CD14-positive monocyte (primary cell): ENCODE measurements around the gene SPOP. TPM values are rescaled to one million over a fixed set of nuclear protein-coding genes. Genes with fewer than 3 reads are reported as not detected.

ENCODE experiments used
- DNase-seq, 3 donors: peaks; one replicate each; pipeline ENCODE4 v3.0.0-alpha.2; 2011 to 2022
- H2AFZ ChIP-seq: 2 replicates; pipeline ENCODE4 v1.6.0; 2012; ENCODE audit warnings: mild to moderate bottlenecking, low read depth, low read length, inconsistent platforms; ENCODE audit not compliant: insufficient read depth, poor library complexity, severe bottlenecking
- H3K27ac ChIP-seq, 2 donors: 1 replicate in 1 of 2; 2 replicates in 1 of 2; pipeline ENCODE4 v1.5.1; 2012 to 2013; ENCODE audit warnings: low read length in 2 of 2, control low read depth in 1 of 2, inconsistent platforms in 1 of 2, low read depth in 1 of 2, mild to moderate bottlenecking in 1 of 2
- H3K27me3 ChIP-seq, 2 donors: one replicate each; pipeline versions ENCODE4 v1.6.0 to v1.6.1; 2011 to 2013; ENCODE audit warnings: low read length in 2 of 2; ENCODE audit not compliant: control insufficient read depth in 2 of 2, insufficient read depth in 2 of 2
- H3K36me3 ChIP-seq, 2 donors: replicated peaks in 1 of 2; 1 replicate in 1 of 2; 2 replicates in 1 of 2; pipeline versions ENCODE4 v1.5.1 to v1.6.1; 2012 to 2013; ENCODE audit warnings: low read length in 2 of 2, control low read depth in 1 of 2, inconsistent platforms in 1 of 2, mild to moderate bottlenecking in 1 of 2; ENCODE audit not compliant: insufficient read depth in 2 of 2, control insufficient read depth in 1 of 2
- H3K4me1 ChIP-seq, 2 donors: 1 replicate in 1 of 2; 2 replicates in 1 of 2; pipeline versions ENCODE4 v1.5.1 to v1.6.1; 2012 to 2013; ENCODE audit warnings: low read length in 2 of 2, control low read depth in 1 of 2, inconsistent platforms in 1 of 2, mild to moderate bottlenecking in 1 of 2, moderate library complexity in 1 of 2; ENCODE audit not compliant: insufficient read depth in 2 of 2, control insufficient read depth in 1 of 2
- H3K4me2 ChIP-seq: replicated peaks from 2 replicates; pipeline ENCODE3; 2012; ENCODE audit warnings: low read length, moderate library complexity, mild to moderate bottlenecking; ENCODE audit not compliant: poor library complexity, severe bottlenecking; ENCODE audit errors: extremely low read depth
- H3K4me3 ChIP-seq, 3 experiments: fragments of 200-600 bp in 1 of 3; sonication (generic) in 1 of 3; replicated peaks in 1 of 3; 1 replicate in 2 of 3; 2 replicates in 1 of 3; pipeline ENCODE4 v1.5.1; 2011 to 2013; ENCODE audit warnings: low read length in 3 of 3, mild to moderate bottlenecking in 3 of 3, control low read depth in 2 of 3, low read depth in 2 of 3, inconsistent platforms in 1 of 3, moderate library complexity in 1 of 3
- H3K79me2 ChIP-seq: 2 replicates; pipeline ENCODE4 v1.6.0; 2012; ENCODE audit warnings: mild to moderate bottlenecking, control low read depth, inconsistent platforms, low read length, moderate library complexity; ENCODE audit not compliant: insufficient read depth
- H3K9ac ChIP-seq: 2 replicates; pipeline ENCODE4 v1.6.0; 2017; ENCODE audit warnings: low read length, mild to moderate bottlenecking; ENCODE audit not compliant: insufficient read depth, poor library complexity, severe bottlenecking
- H3K9me3 ChIP-seq, 2 donors: replicated peaks in 1 of 2; 1 replicate in 1 of 2; 2 replicates in 1 of 2; pipeline versions ENCODE4 v1.5.1 to v1.6.1; 2012 to 2013; ENCODE audit warnings: low read length in 2 of 2, control low read depth in 1 of 2; ENCODE audit not compliant: control insufficient read depth in 1 of 2, insufficient read depth in 1 of 2
- H4K20me1 ChIP-seq: 2 replicates; pipeline ENCODE4 v1.6.0; 2012; ENCODE audit warnings: mild to moderate bottlenecking, low read length, control low read depth, moderate library complexity; ENCODE audit not compliant: insufficient read depth
- H3K27ac Mint-ChIP-seq, 7 donors: one replicate each; pipeline ENCODE4 v1.8.0; 2020; ENCODE audit warnings: mild to moderate bottlenecking in 7 of 7, mixed read lengths in 7 of 7, moderate library complexity in 6 of 7, inconsistent platforms in 2 of 7
- H3K27me3 Mint-ChIP-seq, 3 donors: one replicate each; pipeline ENCODE4 v1.8.0; 2021 to 2022; ENCODE audit warnings: low read depth in 3 of 3, mild to moderate bottlenecking in 3 of 3, mixed read lengths in 3 of 3, moderate library complexity in 3 of 3, inconsistent platforms in 1 of 3
- H3K36me3 Mint-ChIP-seq, 2 donors: one replicate each; pipeline ENCODE4 v1.8.0; 2020; ENCODE audit warnings: mixed read lengths in 2 of 2, inconsistent platforms in 1 of 2, mild to moderate bottlenecking in 1 of 2
- H3K4me1 Mint-ChIP-seq: one replicate; pipeline ENCODE4 v1.8.0; 2020; ENCODE audit warnings: mild to moderate bottlenecking, mixed read lengths
- H3K4me3 Mint-ChIP-seq, 2 donors: one replicate each; pipeline ENCODE4 v1.8.0; 2020; ENCODE audit warnings: mild to moderate bottlenecking in 2 of 2, mixed read lengths in 2 of 2, moderate library complexity in 1 of 2
- H3K9me3 Mint-ChIP-seq, 7 donors: one replicate each; pipeline ENCODE4 v1.8.0; 2020 to 2022; ENCODE audit warnings: mixed read lengths in 7 of 7, mild to moderate bottlenecking in 6 of 7, moderate library complexity in 6 of 7, inconsistent platforms in 2 of 7
- CTCF ChIP-seq: fragments of 200-600 bp; IDR thresholded peaks from one replicate; pipeline ENCODE4 v1.8.0; 2022; ENCODE audit warnings: antibody characterized with exemption, mild to moderate bottlenecking
- WGBS: methylation state at CpG from one replicate; pipeline ENCODE4 v1.1.5; 2013; ENCODE audit warnings: missing lambda C conversion rate; ENCODE audit not compliant: insufficient coverage; 5-methylcytosine and 5-hydroxymethylcytosine counted together
- intact Hi-C, 2 donors: fragments of 100-400 bp; cut with micrococcal nuclease; formaldehyde crosslinking; loops; one replicate each; pipeline versions ENCODE4 v1.15.0 to v1.15.1; 2023
- polyA plus RNA-seq, 3 donors: library from polyadenylated mRNA; depleted of rRNA in 1 of 3; unstranded in 2 of 3; stranded (reverse) in 1 of 3; fragments of 300-500 nt in 2 of 3; fragments of >200 nt in 1 of 3; fragmentation: Illumina TruSeq in 2 of 3; gene quantifications; 1 replicate in 2 of 3; 2 replicates in 1 of 3; pipeline ENCODE4 v1.2.3, GENCODE V29; 2012 to 2021

The SPOP gene
- polyA plus RNA-seq, 3 donors, result 41.3 to 65.5 (median 63.2) TPM

GRCh38 chr17:49597928-49598655 is 79.8 kb downstream of the SPOP start:
- Mint-ChIP-seq H3K4me3 (no peak overlapping the region), H3K9me3 (peaks cover 0 to 2% (median 0%) of the 10 kb centered on the region in 7 donors), H3K27ac (peak overlapping the region in 3 of 7 donors; percentile 18 to 38 (median 20)), H3K27me3 (peaks cover 0 to 1% (median 0%) of the 10 kb centered on the region in 3 donors), H3K36me3 (peaks cover 78 to 88% of the 10 kb centered on the region in 2 donors), H3K4me1 (peaks cover 16% of the 10 kb centered on the region)
- TF ChIP-seq CTCF, result no peak
- H3K4me1 ChIP-seq, result peaks cover 8% of the 10 kb centered on the region in 2 donors
- no peaks in the 10 kb centered on the region for H3K27me3 ChIP-seq
- no peak overlapping the region for H2AFZ ChIP-seq
- peaks cover 37% of the 10 kb centered on the region for H4K20me1 ChIP-seq
- H3K9me3 ChIP-seq, result no peaks in the 10 kb centered on the region
- H3K4me2 ChIP-seq, result no peak overlapping the region
- peaks cover 61 to 95% of the 10 kb centered on the region in 2 donors for H3K36me3 ChIP-seq
- peak overlapping the region in 1 of 2 donors; percentile 60 for H3K27ac ChIP-seq
- intact Hi-C loops, result loop anchor here in 1 of 2 donors (10.0 kb wide), 1 partner anchor 57 kb away; no protein-coding TSS in a partner anchor
- H3K79me2 ChIP-seq, result no peaks in the 10 kb centered on the region
- H3K4me3 ChIP-seq, result no peak overlapping the region
- 96% methylated on average over 3 of the region's 8 CpGs for WGBS
- no peak overlapping the region for H3K9ac ChIP-seq
- DNase-seq, result no peak

- DNase-seq, result no peak
- Histone ChIP-seq H3K27ac (peak overlapping the region in 1 of 2 donors; percentile 60), H4K20me1 (peaks cover 37% of the 10 kb centered on the region), H3K9ac (no peak overlapping the region), H3K4me3 (no peak overlapping the region), H3K79me2 (no peaks in the 10 kb centered on the region), H2AFZ (no peak overlapping the region), H3K4me1 (peaks cover 8% of the 10 kb centered on the region in 2 donors), H3K27me3 (no peaks in the 10 kb centered on the region), H3K4me2 (no peak overlapping the region), H3K36me3 (peaks cover 56 to 95% of the 10 kb centered on the region in 2 donors), H3K9me3 (no peaks in the 10 kb centered on the region)
- Mint-ChIP-seq H3K4me1 (peaks cover 11% of the 10 kb centered on the region), H3K9me3 (peaks cover 0 to 2% (median 0%) of the 10 kb centered on the region in 7 donors), H3K27ac (no peak overlapping the region), H3K4me3 (no peak overlapping the region), H3K27me3 (peaks cover 0 to 1% (median 0%) of the 10 kb centered on the region in 3 donors), H3K36me3 (peaks cover 76 to 88% of the 10 kb centered on the region in 2 donors)
- intact Hi-C loops, result loop anchor here in 1 of 2 donors (10.0 kb wide), 1 partner anchor 57 kb away; no protein-coding TSS in a partner anchor
- no peak for TF ChIP-seq CTCF
- 43% methylated on average over 4 of the region's 4 CpGs for WGBS
These were observed 80.5 kb downstream of the SPOP start for GRCh38 chr17:49597436-49597835.
